Measurements from ENCODE around the gene GATM.
"Not testable (repeated sequence)": the region's sequence is repeated elsewhere in the genome, so short reads cannot be mapped to it uniquely, and the experiment has no call there.

The GATM gene

GRCh38 chr15:45391746-45392583 is 13.6 kb upstream of the GATM start:
- no peak overlapping the region for H3K4me3 ChIP-seq (ENCODE audit: low read length)
- no peak for DNase-seq (ENCODE audit: low read depth, low spot score)

- no peak for DNase-seq (ENCODE audit: low read depth, low spot score)
These were observed 11.0 kb upstream of the GATM start for GRCh38 chr15:45389351-45389750.

GRCh38 chr15:45387380-45388007 is 9.2 kb upstream of the GATM start:
- H3K4me3 ChIP-seq (ENCODE audit: low read length) = no peak overlapping the region
- no peak for DNase-seq (ENCODE audit: low read depth, low spot score)

More at GRCh38 chr15:45389351-45389750, 11.0 kb upstream of the GATM start:
- H3K4me3 ChIP-seq (ENCODE audit: low read length) = no peak overlapping the region

GRCh38 chr15:45386974-45387373 is 8.6 kb upstream of the GATM start:
- no peak overlapping the region for H3K4me3 ChIP-seq (ENCODE audit: low read length)

GRCh38 chr15:45386420-45386819 is 8.1 kb upstream of the GATM start:
- DNase-seq (ENCODE audit: low read depth, low spot score) = no peak
- H3K4me3 ChIP-seq (ENCODE audit: low read length) = no peak overlapping the region

More at GRCh38 chr15:45386974-45387373, 8.6 kb upstream of the GATM start:
- DNase-seq (ENCODE audit: low read depth, low spot score) = no peak

GRCh38 chr15:45385590-45385989 is 7.2 kb upstream of the GATM start:
- no peak overlapping the region for H3K4me3 ChIP-seq (ENCODE audit: low read length)
- DNase-seq (ENCODE audit: low read depth, low spot score) = no peak

GRCh38 chr15:45384700-45385099 is 6.4 kb upstream of the GATM start:
- H3K4me3 ChIP-seq (ENCODE audit: low read length) = no peak overlapping the region
- no peak for DNase-seq (ENCODE audit: low read depth, low spot score)

- no peak overlapping the region for H3K4me3 ChIP-seq (ENCODE audit: low read length)
- DNase-seq (ENCODE audit: low read depth, low spot score) = no peak
These were observed 544 bp upstream of the GATM start for GRCh38 chr15:45378913-45379262.

- no peak for DNase-seq (ENCODE audit: low read depth, low spot score)
- peak overlapping the region; percentile 32 for H3K4me3 ChIP-seq (ENCODE audit: low read length)
These were observed 665 bp downstream of the GATM start for GRCh38 chr15:45377609-45378148.

- no peak for DNase-seq (ENCODE audit: low read depth, low spot score)
- no peak overlapping the region for H3K4me3 ChIP-seq (ENCODE audit: low read length)
These were observed 1.3 kb downstream of the GATM start for GRCh38 chr15:45376967-45377608.

- no peak for DNase-seq (ENCODE audit: low read depth, low spot score)
These were observed 1.9 kb downstream of the GATM start for GRCh38 chr15:45376300-45376928.

GRCh38 chr15:45375836-45376235 is 2.5 kb downstream of the GATM start:
- no peak overlapping the region for H3K4me3 ChIP-seq (ENCODE audit: low read length)
- DNase-seq (ENCODE audit: low read depth, low spot score) = no peak

More at GRCh38 chr15:45376300-45376928, 1.9 kb downstream of the GATM start:
- H3K4me3 ChIP-seq (ENCODE audit: low read length) = no peak overlapping the region

GRCh38 chr15:45373976-45374375 is 4.4 kb downstream of the GATM start:
- no peak for DNase-seq (ENCODE audit: low read depth, low spot score)
- no peak overlapping the region for H3K4me3 ChIP-seq (ENCODE audit: low read length)

GRCh38 chr15:45372041-45372995 is 6.0 kb downstream of the GATM start:
- no peak for DNase-seq (ENCODE audit: low read depth, low spot score)
- H3K4me3 ChIP-seq (ENCODE audit: low read length) = no peak overlapping the region

GRCh38 chr15:45371546-45371945 is 6.8 kb downstream of the GATM start:
- H3K4me3 ChIP-seq (ENCODE audit: low read length) = no peak overlapping the region
- no peak for DNase-seq (ENCODE audit: low read depth, low spot score)

- H3K4me3 ChIP-seq (ENCODE audit: low read length) = not testable (repeated sequence)
These were observed 8.3 kb downstream of the GATM start for GRCh38 chr15:45370042-45370441.

GRCh38 chr15:45367222-45367621 is 11.1 kb downstream of the GATM start:
- not testable (repeated sequence) for DNase-seq (ENCODE audit: low read depth, low spot score); H3K4me3 ChIP-seq (ENCODE audit: low read length)

More at GRCh38 chr15:45370042-45370441, 8.3 kb downstream of the GATM start:
- not testable (repeated sequence) for DNase-seq (ENCODE audit: low read depth, low spot score)

- DNase-seq (ENCODE audit: low read depth, low spot score) = no peak
- H3K4me3 ChIP-seq (ENCODE audit: low read length) = no peak overlapping the region
These were observed 14.1 kb downstream of the GATM start for GRCh38 chr15:45364271-45364670.
